ENCODE data around the gene CPM. TPM values are rescaled to one million over a fixed set of nuclear protein-coding genes. Genes with fewer than 3 reads are reported as not detected.

CPM gene
- total and polyA plus RNA-seq, 2 of the 4 experiments (the other 2 are of a cell fraction): 2.0 to 8.8 TPM

GRCh38 chr12:68842123-68842522 is 90.8 kb downstream of the CPM start:
- Histone ChIP-seq H4K5ac (ENCODE audit: low read depth, low read length) (no peak overlapping the region), H3K4ac (ENCODE audit: low read depth, low read length) (no peak overlapping the region), H2BK5ac (ENCODE audit: low read depth, low read length, poor library complexity, severe bottlenecking) (no peak overlapping the region), H4K91ac (ENCODE audit: insufficient read depth, low read depth, low read length) (no peak overlapping the region), H3K14ac (replicated peaks; ENCODE audit: low read depth, low read length) (no peak overlapping the region), H3K23ac (ENCODE audit: low read depth, low read length) (no peak overlapping the region), H3K56ac (ENCODE audit: extremely low read depth, insufficient read depth, low read length) (no peak overlapping the region), H2BK15ac (ENCODE audit: low read depth, low read length) (no peak overlapping the region), H2BK20ac (ENCODE audit: low read depth, low read length) (no peak overlapping the region), H3K27me3 (ENCODE audit: control insufficient read depth, insufficient read depth, low read length) (no peaks in the 10 kb centered on the region), H2AK9ac (replicated peaks; ENCODE audit: low read depth, low read length, poor library complexity) (no peak overlapping the region), H3K9me3 (ENCODE audit: control insufficient read depth, insufficient read depth, low read length) (no peaks in the 10 kb centered on the region), H3K4me1 (ENCODE audit: control insufficient read depth, insufficient read depth, low read length) (no peaks in the 10 kb centered on the region), H3K27ac (ENCODE audit: insufficient read depth, low read length) (no peak overlapping the region), H3K4me2 (ENCODE audit: low read depth, low read length) (no peak overlapping the region), H3K4me3 (ENCODE audit: insufficient read depth, low read depth, low read length) (no peak overlapping the region), H3K18ac (ENCODE audit: low read depth, low read length) (no peak overlapping the region), H4K8ac (ENCODE audit: low read depth in 2 of 2, low read length in 2 of 2) (no peak overlapping the region), H3K9ac (ENCODE audit: low read depth, low read length) (no peak overlapping the region), H3K36me3 (ENCODE audit: control insufficient read depth, insufficient read depth, low read length) (peaks cover 50% of the 10 kb centered on the region), H2AFZ (replicated peaks; ENCODE audit: low read length, poor library complexity) (no peak overlapping the region), H2BK120ac (ENCODE audit: low read depth, low read length) (no peak overlapping the region), H3K79me1 (ENCODE audit: low read depth in 1 of 2, low read length in 2 of 2) (peaks cover 15 to 40% of the 10 kb centered on the region in 2 experiments; a peak in 3 of 4 replicates), H4K20me1 (ENCODE audit: insufficient read depth, low read length) (peaks cover 36% of the 10 kb centered on the region; the same call in 1 of the 2 replicates), H2AK5ac (ENCODE audit: low read depth, low read length) (no peak overlapping the region), H3K9me1 (ENCODE audit: insufficient read depth, low read length) (0 out of 2 replicates have a peak, but pooled peaks cover 3% of the 10 kb centered on the region)
- ATAC-seq (ENCODE audit: low read depth): no peak
- CTCF ChIA-PET: interaction anchor here (0.6 to 1.7 kb wide), 2 partner anchors 12 to 354 kb away, joined by 3 to 4 read pairs; no protein-coding TSS in a partner anchor
- intact Hi-C loops (cut with micrococcal nuclease): no loop called here
- DNase-seq: no peak
- no TSS peak for BruUV-seq (replicated peaks)
- TF ChIP-seq ELK1 (IDR thresholded peaks at IDR 0.05; ENCODE audit: borderline replicate concordance, low read depth, low read length) (no peak), MAFK (IDR thresholded peaks at IDR 0.05; ENCODE audit: low read depth, low read length) (no peak), RFX5 (IDR thresholded peaks at IDR 0.05; ENCODE audit: low read depth, low read length) (no peak), CEBPB (IDR thresholded peaks at IDR 0.05; ENCODE audit: low read depth, low read length) (no peak), NFE2L2 (IDR thresholded peaks at IDR 0.05; ENCODE audit: low read depth, low read length) (no peak), POLR2A (IDR thresholded peaks at IDR 0.05; ENCODE audit: low read depth, low read length) (no peak), CTCF (conservative IDR thresholded peaks at IDR 0.05; ENCODE audit: low read depth, low read length) (no peak), FOS (IDR thresholded peaks at IDR 0.05; ENCODE audit: low read depth, low read length) (no peak), BHLHE40 (IDR thresholded peaks at IDR 0.05; ENCODE audit: low read depth, low read length) (no peak), MXI1 (IDR thresholded peaks at IDR 0.05; ENCODE audit: borderline replicate concordance, low read depth, low read length) (no peak), CHD1 (IDR thresholded peaks at IDR 0.05; ENCODE audit: low read depth, low read length) (no peak), RAD21 (IDR thresholded peaks at IDR 0.05; ENCODE audit: low read length) (no peak), SMC3 (IDR thresholded peaks at IDR 0.05; ENCODE audit: low read depth, low read length) (no peak), MAZ (IDR thresholded peaks at IDR 0.05; ENCODE audit: borderline replicate concordance, low read depth, low read length) (no peak), RCOR1 (IDR thresholded peaks at IDR 0.05; ENCODE audit: insufficient replicate concordance, low read length) (no peak), USF2 (IDR thresholded peaks at IDR 0.05; ENCODE audit: low read depth, low read length) (no peak)
- POLR2A ChIA-PET (ENCODE audit: unreplicated experiment): no interaction called here
- no CpG with 5 or more reads among the region's 3 CpGs for WGBS, 2 experiments (ENCODE audit: extremely low coverage in 2 of 2, insufficient read length in 1 of 2)
- dilution Hi-C loops (cut with HindIII; ENCODE audit: low sequenced_read_pairs, unreplicated experiment): no loop called here
- in situ Hi-C loops (cut with MboI; ENCODE audit: low sequenced_read_pairs): loop anchor here (25.0 kb wide), 1 partner anchor 745 kb away; the partner anchor contains the start of gene CCT2
